Measurements from ENCODE around the gene MRPS18C.
A peak's percentile ranks its signal among the peaks of the same experiment; 100 is the strongest.
"Not testable (repeated sequence)": the region's sequence is repeated elsewhere in the genome, so short reads cannot be mapped to it uniquely, and the experiment has no call there.

MRPS18C gene

GRCh38 chr4:83455281-83456183, at the start of gene MRPS18C, which contains the start of gene HELQ:
Gene MRPS18C, plus strand, starts transcription at chr4:83456058. Its CDS starts 20 bp downstream, at chr4:83456078.
Gene HELQ, minus strand, starts transcription at chr4:83455823. Its CDS starts 130 bp downstream, at chr4:83455693.
- peak; percentile 93 for DNase-seq

- no peak for DNase-seq
These were observed 47.0 kb upstream of the MRPS18C start for GRCh38 chr4:83408908-83409307.

GRCh38 chr4:83413676-83414075, 42.2 kb upstream of the MRPS18C start:
- no peak for DNase-seq

GRCh38 chr4:83417566-83417965, 38.3 kb upstream of the MRPS18C start:
- no peak for DNase-seq

- DNase-seq, result no peak
These were observed 37.6 kb upstream of the MRPS18C start for GRCh38 chr4:83418211-83418610.

GRCh38 chr4:83431200-83431599, 24.7 kb upstream of the MRPS18C start:
- DNase-seq, result no peak

- DNase-seq, result no peak
These were observed 19.2 kb upstream of the MRPS18C start for GRCh38 chr4:83436680-83437079.

GRCh38 chr4:83438719-83439118, 17.1 kb upstream of the MRPS18C start:
- no peak for DNase-seq

- DNase-seq, result no peak
These were observed 15.6 kb upstream of the MRPS18C start for GRCh38 chr4:83440148-83440814.

GRCh38 chr4:83440899-83441298, 15.0 kb upstream of the MRPS18C start:
- no peak for DNase-seq

- DNase-seq, result no peak
These were observed 6.8 kb upstream of the MRPS18C start for GRCh38 chr4:83449009-83449408.

- no peak for DNase-seq
These were observed 1.2 kb upstream of the MRPS18C start for GRCh38 chr4:83454686-83455085.

- no peak for DNase-seq
These were observed 285 bp downstream of the MRPS18C start for GRCh38 chr4:83456184-83456501.

GRCh38 chr4:83473423-83473822, 17.6 kb downstream of the MRPS18C start:
- no peak for DNase-seq

GRCh38 chr4:83473966-83474365, 18.1 kb downstream of the MRPS18C start:
- no peak for DNase-seq

- peak; percentile 91 for DNase-seq
These were observed 28.9 kb downstream of the MRPS18C start, which contains the start of gene ABRAXAS1 for GRCh38 chr4:83484500-83485461. Gene ABRAXAS1, minus strand, starts transcription at chr4:83485100. Its CDS starts 28 bp downstream, at chr4:83485072.

- DNase-seq, result no peak
These were observed 30.7 kb downstream of the MRPS18C start for GRCh38 chr4:83486457-83487129.

GRCh38 chr4:83489711-83490326, 34.0 kb downstream of the MRPS18C start:
- DNase-seq, result no peak

GRCh38 chr4:83490876-83491450, 35.1 kb downstream of the MRPS18C start:
- DNase-seq, result peak; percentile 18

GRCh38 chr4:83496085-83496917, 40.4 kb downstream of the MRPS18C start:
- DNase-seq, result not testable (repeated sequence)

Measured in activated gamma-delta T cell treated with Interleukin-2 at 50 U/mL for 16 hours (primary cell).